KMS-11 (cell line): ENCODE data around the gene EXOC6B.

ENCODE experiments used
- H2AFZ ChIP-seq: fragments of 200-600 bp; sonication (generic); 2 replicates; pipeline ENCODE4 v1.6.1; 2016; ENCODE audit warnings: antibody characterized with exemption, mixed run types, low read depth
- H3K27ac ChIP-seq: fragments of 200-600 bp; sonication (generic); 2 replicates; pipeline ENCODE4 v1.6.1; 2016; ENCODE audit warnings: mild to moderate bottlenecking, mixed run types
- H3K27me3 ChIP-seq: fragments of 200-600 bp; sonication (generic); 2 replicates; pipeline ENCODE4 v1.6.1; 2017; ENCODE audit warnings: mild to moderate bottlenecking, low read depth, mixed run types, moderate library complexity; ENCODE audit not compliant: insufficient read depth
- H3K36me3 ChIP-seq: fragments of 200-600 bp; sonication (generic); 2 replicates; pipeline ENCODE4 v1.6.1; 2017; ENCODE audit warnings: mild to moderate bottlenecking, mixed run types; ENCODE audit not compliant: insufficient read depth
- H3K4me1 ChIP-seq: fragments of 200-600 bp; sonication (generic); 2 replicates; pipeline ENCODE4 v1.6.1; 2016; ENCODE audit warnings: mild to moderate bottlenecking, low read depth, mixed run types; ENCODE audit not compliant: poor library complexity, severe bottlenecking
- H3K4me2 ChIP-seq: fragments of 200-600 bp; sonication (generic); 2 replicates; pipeline ENCODE4 v1.7.0; 2016; ENCODE audit warnings: mild to moderate bottlenecking, mixed run types
- H3K4me3 ChIP-seq: fragments of 200-600 bp; sonication (generic); IDR thresholded peaks from 2 replicates; pipeline ENCODE4 v1.6.1; 2017; ENCODE audit warnings: low read depth, low read length, mixed read lengths; ENCODE audit not compliant: insufficient read depth
- H3K79me2 ChIP-seq: fragments of 200-600 bp; sonication (generic); 2 replicates; pipeline ENCODE4 v1.6.1; 2016; ENCODE audit warnings: low read depth, mixed run types; ENCODE audit not compliant: insufficient read depth
- H3K9ac ChIP-seq: fragments of 200-600 bp; sonication (generic); 2 replicates; pipeline ENCODE4 v1.6.1; 2016; ENCODE audit warnings: mild to moderate bottlenecking, mixed run types
- H4K20me1 ChIP-seq: fragments of 200-600 bp; sonication (generic); 2 replicates; pipeline ENCODE4 v1.6.1; 2016; ENCODE audit warnings: mild to moderate bottlenecking, mixed run types; ENCODE audit not compliant: insufficient read depth
- CTCF ChIP-seq: fragments of 200-600 bp; sonication (generic); conservative IDR thresholded peaks from 2 replicates; pipeline ENCODE4 v1.6.1; 2017; ENCODE audit warnings: low read depth, mild to moderate bottlenecking, antibody characterized with exemption, low read length, moderate library complexity, mixed read lengths

The EXOC6B gene

GRCh38 chr2:72162574-72162973 is 663.3 kb downstream of the EXOC6B start:
- TF ChIP-seq CTCF = no peak
- Histone ChIP-seq H3K36me3 (no peaks in the 10 kb centered on the region), H2AFZ (no peak overlapping the region)

GRCh38 chr2:72159211-72159993 is 666.4 kb downstream of the EXOC6B start:
- no peaks in the 10 kb centered on the region for H4K20me1 ChIP-seq
- H3K27ac ChIP-seq = no peak overlapping the region
- H3K4me3 ChIP-seq = no peak overlapping the region
- no peak overlapping the region for H3K9ac ChIP-seq
- no peak overlapping the region for H2AFZ ChIP-seq
- no peaks in the 10 kb centered on the region for H3K4me1 ChIP-seq
- H3K36me3 ChIP-seq = no peaks in the 10 kb centered on the region
- H3K4me2 ChIP-seq = no peak overlapping the region
- no peaks in the 10 kb centered on the region for H3K79me2 ChIP-seq
- TF ChIP-seq CTCF = no peak
- no peaks in the 10 kb centered on the region for H3K27me3 ChIP-seq

More at GRCh38 chr2:72162574-72162973, 663.3 kb downstream of the EXOC6B start:
- no peaks in the 10 kb centered on the region for H4K20me1 ChIP-seq
- no peak overlapping the region for H3K9ac ChIP-seq
- no peak overlapping the region for H3K4me3 ChIP-seq
- no peak overlapping the region for H3K4me2 ChIP-seq
- no peaks in the 10 kb centered on the region for H3K27me3 ChIP-seq
- no peak overlapping the region for H3K27ac ChIP-seq
- H3K79me2 ChIP-seq = no peaks in the 10 kb centered on the region
- H3K4me1 ChIP-seq = no peaks in the 10 kb centered on the region

- Histone ChIP-seq H3K4me2 (no peak overlapping the region), H4K20me1 (no peaks in the 10 kb centered on the region), H3K27ac (no peak overlapping the region), H3K4me3 (no peak overlapping the region), H3K4me1 (no peaks in the 10 kb centered on the region), H2AFZ (no peak overlapping the region), H3K36me3 (no peaks in the 10 kb centered on the region), H3K79me2 (no peaks in the 10 kb centered on the region), H3K27me3 (no peaks in the 10 kb centered on the region), H3K9ac (no peak overlapping the region)
- TF ChIP-seq CTCF = no peak
Observed at GRCh38 chr2:72157871-72158771, 667.7 kb downstream of the EXOC6B start.

GRCh38 chr2:72156872-72157271 is 669.0 kb downstream of the EXOC6B start:
- H3K79me2 ChIP-seq = no peaks in the 10 kb centered on the region
- H3K27ac ChIP-seq = no peak overlapping the region
- no peak overlapping the region for H2AFZ ChIP-seq
- no peak overlapping the region for H3K4me2 ChIP-seq
- no peaks in the 10 kb centered on the region for H3K36me3 ChIP-seq
- no peaks in the 10 kb centered on the region for H3K4me1 ChIP-seq
- no peak for TF ChIP-seq CTCF
- H3K4me3 ChIP-seq = no peak overlapping the region
- H3K27me3 ChIP-seq = no peaks in the 10 kb centered on the region
- H4K20me1 ChIP-seq = no peaks in the 10 kb centered on the region
- no peak overlapping the region for H3K9ac ChIP-seq
